GM10266 (cell line): ENCODE measurements around the gene ZNF367.

ENCODE experiments used
- DNase-seq: peaks from one replicate; pipeline ENCODE4 v3.0.0; 2012; ENCODE audit errors: extremely low spot score
- TF ChIP-seq, protein P1 (sequence below): IDR thresholded peaks from 2 replicates; pipeline ENCODE4 v1.5.1; 2012; ENCODE audit warnings: mild to moderate bottlenecking, low read depth; ENCODE audit not compliant: control insufficient read depth, insufficient read depth; ENCODE audit errors: missing control alignments

Gene ZNF367

DNA sequence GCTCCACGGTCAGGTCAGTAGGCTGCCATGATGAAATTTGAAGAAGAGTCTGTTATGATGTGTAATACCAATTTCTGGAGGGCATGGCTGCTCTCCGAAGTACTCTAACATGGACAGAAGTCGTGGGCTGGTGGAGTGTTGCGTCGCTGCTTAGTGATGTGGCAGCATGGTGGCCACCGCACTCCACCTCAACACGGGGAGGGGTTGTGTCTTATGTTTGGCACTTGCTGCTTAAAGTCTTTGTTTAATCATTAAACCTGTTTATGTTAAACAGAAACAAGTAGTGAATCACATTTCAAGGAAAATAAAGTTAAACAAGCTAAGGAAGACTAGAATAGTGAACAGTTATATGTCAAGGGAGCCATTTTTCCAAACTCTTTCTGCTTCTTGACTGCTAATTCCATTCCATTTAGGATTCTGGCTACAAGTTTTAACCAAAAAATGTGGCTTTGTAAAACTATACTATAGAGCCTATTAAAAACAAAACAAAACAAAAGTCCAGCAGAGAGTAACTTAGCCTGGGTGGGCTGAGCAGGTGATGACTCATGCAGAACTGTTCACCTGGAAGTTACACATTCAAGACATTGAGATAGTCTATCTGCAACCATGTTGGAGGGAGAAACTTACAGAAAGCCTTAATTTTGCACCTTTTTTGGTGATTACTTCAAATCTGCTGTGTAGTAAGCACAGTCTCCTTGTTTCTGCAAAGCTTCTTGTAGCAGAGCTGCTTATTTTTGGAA lies 41.3 kb upstream of the ZNF367 start:
- no peak for DNase-seq
- TF ChIP-seq, protein P1, sequence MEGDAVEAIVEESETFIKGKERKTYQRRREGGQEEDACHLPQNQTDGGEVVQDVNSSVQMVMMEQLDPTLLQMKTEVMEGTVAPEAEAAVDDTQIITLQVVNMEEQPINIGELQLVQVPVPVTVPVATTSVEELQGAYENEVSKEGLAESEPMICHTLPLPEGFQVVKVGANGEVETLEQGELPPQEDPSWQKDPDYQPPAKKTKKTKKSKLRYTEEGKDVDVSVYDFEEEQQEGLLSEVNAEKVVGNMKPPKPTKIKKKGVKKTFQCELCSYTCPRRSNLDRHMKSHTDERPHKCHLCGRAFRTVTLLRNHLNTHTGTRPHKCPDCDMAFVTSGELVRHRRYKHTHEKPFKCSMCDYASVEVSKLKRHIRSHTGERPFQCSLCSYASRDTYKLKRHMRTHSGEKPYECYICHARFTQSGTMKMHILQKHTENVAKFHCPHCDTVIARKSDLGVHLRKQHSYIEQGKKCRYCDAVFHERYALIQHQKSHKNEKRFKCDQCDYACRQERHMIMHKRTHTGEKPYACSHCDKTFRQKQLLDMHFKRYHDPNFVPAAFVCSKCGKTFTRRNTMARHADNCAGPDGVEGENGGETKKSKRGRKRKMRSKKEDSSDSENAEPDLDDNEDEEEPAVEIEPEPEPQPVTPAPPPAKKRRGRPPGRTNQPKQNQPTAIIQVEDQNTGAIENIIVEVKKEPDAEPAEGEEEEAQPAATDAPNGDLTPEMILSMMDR: no peak

DNA sequence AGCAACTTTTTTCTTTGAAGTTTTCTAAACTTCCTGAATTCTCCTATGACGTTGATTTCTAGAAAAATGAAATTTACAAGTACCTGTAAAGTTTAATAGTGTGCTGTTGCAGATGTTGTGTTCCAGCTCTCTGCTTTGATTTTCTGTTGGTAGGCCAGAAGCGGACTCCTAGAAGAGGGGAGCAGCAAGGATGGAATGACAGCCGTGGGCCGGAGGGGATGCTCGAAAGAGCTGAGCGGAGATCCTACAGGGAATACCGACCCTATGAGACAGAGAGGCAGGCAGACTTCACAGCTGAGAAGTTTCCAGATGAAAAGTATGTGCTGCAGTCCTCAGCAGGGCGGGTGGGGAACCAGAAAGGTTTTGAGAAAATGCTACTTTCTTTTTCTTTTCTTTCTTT lies 40.1 kb upstream of the ZNF367 start:
- TF ChIP-seq, protein P1: no peak
- DNase-seq: no peak

DNA sequence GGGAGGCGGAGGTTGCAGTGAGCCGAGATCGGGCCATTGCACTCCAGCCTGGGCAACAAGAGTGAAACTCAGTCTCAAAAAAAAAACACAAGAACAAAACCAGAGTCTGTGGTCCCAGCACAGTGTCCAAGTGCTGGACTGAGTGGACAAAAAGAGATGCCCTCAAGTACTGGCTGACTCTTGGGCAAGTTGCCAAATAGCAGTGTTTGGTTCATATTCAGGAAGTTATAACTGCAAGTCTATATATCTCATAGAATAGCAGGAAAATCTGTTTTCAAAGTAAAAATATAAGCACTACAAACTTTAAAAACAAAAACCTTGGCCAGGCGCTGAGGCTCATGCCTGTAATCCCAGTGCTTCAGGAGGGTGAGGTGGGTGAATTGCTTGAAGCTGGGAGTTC lies 39.1 kb upstream of the ZNF367 start:
- TF ChIP-seq, protein P1: no peak
- DNase-seq: no peak

DNA sequence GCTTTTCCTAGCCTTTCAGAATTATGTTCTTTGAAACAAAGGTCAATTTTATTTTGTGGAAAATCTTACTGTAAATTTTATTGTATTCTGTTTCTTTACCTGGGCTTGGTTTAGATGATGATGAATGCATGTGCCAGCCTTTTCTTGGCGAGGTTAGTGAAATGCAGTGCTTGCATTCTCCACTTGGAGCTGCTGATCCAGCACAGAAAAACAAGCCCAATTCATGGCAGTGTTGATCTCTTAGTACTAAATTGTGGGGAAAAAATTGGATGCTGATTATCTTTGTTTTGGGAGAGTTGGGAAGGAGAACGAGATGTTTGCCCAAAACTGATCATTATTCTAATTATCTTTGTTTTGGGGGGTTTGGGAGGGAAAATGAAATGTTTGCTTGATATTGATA lies 35.5 kb upstream of the ZNF367 start:
- TF ChIP-seq, protein P1: peak; percentile 27
- no peak for DNase-seq

DNA sequence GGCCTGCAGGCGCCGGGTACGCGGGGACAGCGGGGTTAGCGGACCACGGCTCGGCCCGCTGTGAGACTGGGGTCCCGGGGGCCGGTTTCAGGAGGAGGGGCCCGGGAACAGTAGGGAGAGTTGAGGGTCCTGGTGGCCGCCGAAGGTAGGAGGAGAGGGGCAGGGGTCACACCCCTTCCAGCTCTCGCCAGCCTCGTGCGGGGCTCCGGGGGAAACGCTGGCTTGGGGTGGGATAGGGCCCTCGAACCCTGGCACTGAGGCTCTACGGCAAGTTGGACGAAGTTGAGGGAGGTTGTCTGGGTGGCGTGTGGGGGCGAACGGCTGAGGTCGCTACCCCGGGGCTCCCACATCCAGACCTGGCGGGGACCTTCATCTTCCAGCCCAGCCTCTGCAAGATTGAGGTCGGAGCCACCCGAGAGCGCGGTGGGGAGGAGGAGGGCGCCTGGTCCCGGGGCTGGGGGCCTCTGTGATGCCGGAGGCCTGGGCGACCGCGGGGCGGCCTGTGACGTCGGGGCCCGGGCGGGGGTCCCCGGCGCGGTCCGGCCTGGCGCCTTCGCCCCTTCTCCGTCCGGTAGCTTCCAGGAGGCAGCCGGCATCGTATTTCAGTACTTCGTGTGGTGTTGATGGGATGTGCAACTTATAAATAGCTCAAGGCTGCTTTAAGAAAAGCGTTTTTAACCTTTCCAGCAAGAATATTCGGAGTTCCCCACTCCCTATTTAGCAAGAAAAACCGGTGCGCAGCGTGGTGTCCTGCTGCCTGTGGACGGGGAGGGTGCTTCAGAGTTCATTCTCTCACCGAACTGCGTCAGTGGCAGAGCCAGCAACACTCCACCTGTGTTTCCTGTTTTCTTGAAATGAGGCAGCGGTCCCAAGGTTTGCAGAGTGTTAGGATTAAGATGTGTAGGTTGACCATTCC lies 32.7 kb upstream of the ZNF367 start:
- TF ChIP-seq, protein P1: no peak
- peak; percentile 52 for DNase-seq

DNA sequence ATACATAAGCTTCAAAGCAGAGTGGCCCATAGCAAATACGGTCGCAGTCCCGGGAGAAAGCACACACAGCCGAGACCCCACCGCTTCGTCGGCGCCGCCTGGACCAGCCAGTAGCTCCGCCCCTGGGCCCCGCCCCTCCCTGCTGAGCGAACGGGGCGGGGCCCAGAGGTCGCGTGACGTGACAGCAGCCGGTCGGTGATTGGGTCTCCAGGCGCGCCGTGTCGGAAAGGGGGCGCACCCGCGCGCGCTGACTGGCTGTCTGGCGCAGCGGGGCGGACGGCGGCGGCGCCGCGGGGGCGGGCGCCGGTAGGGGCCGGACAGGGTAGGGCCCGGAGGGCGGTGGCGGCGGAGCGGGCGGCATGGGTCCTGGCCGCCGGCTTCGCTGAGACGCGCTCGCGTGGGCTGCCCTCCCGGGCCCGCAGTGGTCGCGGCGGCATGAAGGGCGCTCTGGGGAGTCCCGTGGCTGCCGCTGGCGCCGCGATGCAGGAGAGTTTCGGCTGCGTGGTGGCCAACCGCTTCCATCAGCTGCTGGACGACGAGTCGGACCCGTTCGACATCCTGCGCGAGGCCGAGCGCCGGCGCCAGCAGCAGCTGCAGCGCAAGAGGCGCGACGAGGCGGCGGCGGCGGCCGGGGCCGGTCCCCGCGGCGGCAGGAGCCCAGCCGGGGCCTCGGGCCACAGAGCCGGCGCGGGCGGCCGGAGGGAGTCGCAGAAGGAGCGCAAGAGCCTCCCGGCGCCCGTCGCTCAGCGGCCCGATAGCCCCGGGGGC lies 31.9 kb upstream of the ZNF367 start, which contains the start of gene HABP4:
HABP4 (plus strand) TSS at position 325 of the 768 bp plus-strand sequence; CDS start at position 436, 111 bp downstream.
- DNase-seq: peak; percentile 98
- TF ChIP-seq, protein P1: no peak

DNA sequence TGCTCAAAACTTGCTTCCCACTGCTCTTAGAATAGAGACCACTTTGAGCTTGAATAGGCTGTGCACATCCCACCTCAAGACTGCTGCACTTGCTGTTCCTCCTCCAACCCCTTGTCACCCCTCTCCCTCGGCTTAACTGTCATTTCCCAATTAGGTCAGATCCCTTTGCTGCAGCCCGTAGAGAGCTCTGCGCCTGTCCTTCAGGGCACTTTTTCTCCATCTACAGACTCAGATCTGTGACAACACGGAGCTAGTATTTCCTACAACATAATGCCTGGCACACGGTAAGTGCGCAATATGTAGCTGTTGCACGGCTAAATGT lies 31.3 kb upstream of the ZNF367 start:
- no peak for DNase-seq
- TF ChIP-seq, protein P1: no peak
